ENCODE data around the gene SCIN.

The SCIN gene

DNA sequence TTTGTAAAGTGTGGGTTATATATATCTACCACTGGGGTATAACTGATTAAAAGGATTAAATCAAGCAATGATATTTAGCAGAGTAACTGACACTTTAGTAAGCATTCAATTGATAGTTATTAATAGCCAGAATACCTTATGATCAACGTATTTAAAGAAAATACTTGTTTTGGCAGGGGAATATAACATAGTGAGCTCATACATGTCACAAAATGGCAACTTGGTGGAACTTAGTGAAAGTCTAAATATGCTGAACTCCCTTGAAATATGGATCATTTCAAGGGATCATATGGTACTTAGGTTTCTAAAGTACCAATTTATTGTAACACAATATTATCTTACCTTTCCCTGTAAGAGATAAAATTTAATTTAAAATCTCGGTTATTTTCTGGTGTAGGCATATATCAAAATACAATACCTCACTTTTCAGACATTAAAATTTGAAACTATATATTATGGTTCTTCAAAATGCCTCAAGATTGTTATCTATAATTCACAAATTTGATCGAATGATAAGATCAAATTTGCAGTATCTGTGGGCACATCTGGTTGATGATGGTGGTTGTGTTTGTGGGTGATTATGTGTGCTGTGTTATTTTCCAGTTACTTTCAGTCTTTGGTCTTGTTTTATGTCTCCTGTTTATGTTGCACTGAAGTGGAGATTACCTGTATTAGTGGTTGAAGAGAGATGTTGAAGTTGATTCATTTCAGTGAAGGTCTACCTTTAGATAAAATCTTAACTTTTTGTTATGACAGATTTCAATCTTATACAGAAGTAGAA is 122.1 kb downstream of the SCIN start:
- no CpG with 5 or more reads among the region's 3 CpGs for WGBS (ENCODE audit: extremely low coverage, insufficient coverage, insufficient read length)
- no peak overlapping the region for H3K14ac ChIP-seq (ENCODE audit: low read length)
- H4K12ac ChIP-seq (ENCODE audit: low read depth, low read length) = no peak overlapping the region
- H3K23ac ChIP-seq (ENCODE audit: low read length) = no peak overlapping the region
- no peak overlapping the region for H3K27ac ChIP-seq (ENCODE audit: low read depth, low read length)
- no peak overlapping the region for H2BK120ac ChIP-seq (ENCODE audit: insufficient read depth, low read length, poor library complexity)
- H3K4me1 ChIP-seq (ENCODE audit: control insufficient read depth in 1 of 2, insufficient read depth in 2 of 2, low read length in 2 of 2) = no peaks in the 10 kb centered on the region
- DNase-seq = no peak
- no peak overlapping the region for H3K4ac ChIP-seq (ENCODE audit: low read depth, low read length)
- no peak overlapping the region for H3K4me2 ChIP-seq (ENCODE audit: low read length)
- no peaks in the 10 kb centered on the region for H3K36me3 ChIP-seq (ENCODE audit: control insufficient read depth in 1 of 2, insufficient read depth in 2 of 2, low read length in 2 of 2)
- H3K9ac ChIP-seq (ENCODE audit: low read length) = no peak overlapping the region
- H2BK12ac ChIP-seq (ENCODE audit: low read length) = no peak overlapping the region
- H3K18ac ChIP-seq (ENCODE audit: low read length) = no peak overlapping the region
- H3K27me3 ChIP-seq (ENCODE audit: insufficient read depth, low read length) = no peaks in the 10 kb centered on the region
- H3K79me1 ChIP-seq (ENCODE audit: low read length) = no peaks in the 10 kb centered on the region
- no peak overlapping the region for H2BK5ac ChIP-seq (ENCODE audit: low read depth, low read length, poor library complexity)
- H3K9me3 ChIP-seq (ENCODE audit: insufficient read depth, low read depth, low read length) = no peaks in the 10 kb centered on the region
- no peak overlapping the region for H2AFZ ChIP-seq (ENCODE audit: insufficient read depth, low read length, poor library complexity)
- H4K8ac ChIP-seq (ENCODE audit: low read depth, low read length) = no peak overlapping the region
- no peak overlapping the region for H4K91ac ChIP-seq (ENCODE audit: low read depth, low read length)
- H2AK5ac ChIP-seq (ENCODE audit: low read length) = no peak overlapping the region
- no peaks in the 10 kb centered on the region for H3K79me2 ChIP-seq (ENCODE audit: control insufficient read depth, insufficient read depth, low read length, poor library complexity)
- H3K4me3 ChIP-seq (ENCODE audit: low read depth, low read length) = no peak overlapping the region

DNA sequence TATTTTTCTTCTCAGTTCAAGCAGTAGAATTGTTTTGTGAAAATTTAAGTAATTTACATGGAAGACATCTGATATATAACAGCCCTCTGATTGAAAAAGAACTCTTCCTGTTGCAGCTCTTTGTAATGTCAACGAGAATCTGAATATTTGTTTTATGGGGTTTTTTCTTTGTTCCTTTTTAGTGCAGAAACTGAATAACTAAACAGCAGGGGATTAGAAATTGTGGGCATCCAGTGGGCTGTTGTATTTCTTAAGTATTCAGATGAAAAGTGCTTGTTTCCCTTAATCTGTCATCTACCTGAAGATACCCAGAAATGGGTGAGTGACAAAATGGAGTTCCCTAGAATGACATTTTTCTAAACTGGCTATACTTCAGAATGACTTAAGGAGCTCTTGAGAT is 124.3 kb downstream of the SCIN start:
- Histone ChIP-seq H2BK5ac (ENCODE audit: low read depth, low read length, poor library complexity) (no peak overlapping the region), H4K12ac (ENCODE audit: low read depth, low read length) (no peak overlapping the region), H2BK120ac (ENCODE audit: insufficient read depth, low read length, poor library complexity) (no peak overlapping the region), H3K4ac (ENCODE audit: low read depth, low read length) (no peak overlapping the region), H2AFZ (ENCODE audit: insufficient read depth, low read length, poor library complexity) (no peak overlapping the region), H3K36me3 (ENCODE audit: control insufficient read depth in 1 of 2, insufficient read depth in 2 of 2, low read length in 2 of 2) (no peaks in the 10 kb centered on the region), H3K9me3 (ENCODE audit: insufficient read depth, low read depth, low read length) (no peaks in the 10 kb centered on the region), H3K18ac (ENCODE audit: low read length) (no peak overlapping the region), H3K27me3 (ENCODE audit: insufficient read depth, low read length) (no peaks in the 10 kb centered on the region), H3K27ac (ENCODE audit: low read depth, low read length) (no peak overlapping the region), H2BK12ac (ENCODE audit: low read length) (no peak overlapping the region), H3K4me1 (ENCODE audit: control insufficient read depth in 1 of 2, insufficient read depth in 2 of 2, low read length in 2 of 2) (no peaks in the 10 kb centered on the region), H4K8ac (ENCODE audit: low read depth, low read length) (no peak overlapping the region), H3K4me3 (ENCODE audit: low read depth, low read length) (no peak overlapping the region), H3K4me2 (ENCODE audit: low read length) (no peak overlapping the region), H2AK5ac (ENCODE audit: low read length) (no peak overlapping the region), H3K14ac (ENCODE audit: low read length) (no peak overlapping the region), H3K23ac (ENCODE audit: low read length) (no peak overlapping the region), H3K9ac (ENCODE audit: low read length) (no peak overlapping the region), H3K79me2 (ENCODE audit: control insufficient read depth, insufficient read depth, low read length, poor library complexity) (no peaks in the 10 kb centered on the region), H3K79me1 (ENCODE audit: low read length) (no peaks in the 10 kb centered on the region), H4K91ac (ENCODE audit: low read depth, low read length) (no peak overlapping the region)
- DNase-seq = no peak
- no CpG with 5 or more reads among the region's 1 CpG for WGBS (ENCODE audit: extremely low coverage, insufficient coverage, insufficient read length)

DNA sequence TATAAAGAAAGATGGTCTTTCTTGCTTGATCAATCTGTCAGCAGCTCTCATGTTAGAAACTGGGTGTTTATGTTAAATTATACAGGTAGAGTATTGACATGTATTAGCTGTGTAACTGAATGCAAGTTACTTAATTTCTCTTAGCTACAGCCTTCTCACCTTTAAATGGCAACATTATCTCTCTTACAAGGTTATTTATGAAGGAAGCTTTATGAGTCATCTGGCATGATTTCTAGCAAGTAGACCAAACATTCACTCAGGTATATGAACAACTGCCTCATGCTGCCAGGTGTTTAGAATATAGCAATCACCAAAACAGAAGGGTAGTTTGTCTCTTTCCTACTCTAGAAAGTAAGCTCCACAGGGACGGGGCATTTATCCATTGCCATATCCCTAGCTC is 125.4 kb downstream of the SCIN start:
- no peak overlapping the region for H2AK5ac ChIP-seq (ENCODE audit: low read length)
- H3K79me1 ChIP-seq (ENCODE audit: low read length) = no peaks in the 10 kb centered on the region
- no peak overlapping the region for H3K18ac ChIP-seq (ENCODE audit: low read length)
- no peak overlapping the region for H3K23ac ChIP-seq (ENCODE audit: low read length)
- H3K9ac ChIP-seq (ENCODE audit: low read length) = no peak overlapping the region
- no peak for DNase-seq
- H2AFZ ChIP-seq (ENCODE audit: insufficient read depth, low read length, poor library complexity) = no peak overlapping the region
- no peak overlapping the region for H3K27ac ChIP-seq (ENCODE audit: low read depth, low read length)
- no peak overlapping the region for H2BK12ac ChIP-seq (ENCODE audit: low read length)
- H3K14ac ChIP-seq (ENCODE audit: low read length) = no peak overlapping the region
- H2BK5ac ChIP-seq (ENCODE audit: low read depth, low read length, poor library complexity) = no peak overlapping the region
- H3K4ac ChIP-seq (ENCODE audit: low read depth, low read length) = no peak overlapping the region
- no peaks in the 10 kb centered on the region for H3K9me3 ChIP-seq (ENCODE audit: insufficient read depth, low read depth, low read length)
- no peak overlapping the region for H4K8ac ChIP-seq (ENCODE audit: low read depth, low read length)
- no peak overlapping the region for H3K4me2 ChIP-seq (ENCODE audit: low read length)
- H3K4me1 ChIP-seq (ENCODE audit: control insufficient read depth in 1 of 2, insufficient read depth in 2 of 2, low read length in 2 of 2) = no peaks in the 10 kb centered on the region
- H3K79me2 ChIP-seq (ENCODE audit: control insufficient read depth, insufficient read depth, low read length, poor library complexity) = no peaks in the 10 kb centered on the region
- H4K12ac ChIP-seq (ENCODE audit: low read depth, low read length) = no peak overlapping the region
- no CpG with 5 or more reads among the region's 1 CpG for WGBS (ENCODE audit: extremely low coverage, insufficient coverage, insufficient read length)
- no peak overlapping the region for H3K4me3 ChIP-seq (ENCODE audit: low read depth, low read length)
- no peak overlapping the region for H2BK120ac ChIP-seq (ENCODE audit: insufficient read depth, low read length, poor library complexity)
- no peak overlapping the region for H4K91ac ChIP-seq (ENCODE audit: low read depth, low read length)
- H3K36me3 ChIP-seq (ENCODE audit: control insufficient read depth in 1 of 2, insufficient read depth in 2 of 2, low read length in 2 of 2) = no peaks in the 10 kb centered on the region
- no peaks in the 10 kb centered on the region for H3K27me3 ChIP-seq (ENCODE audit: insufficient read depth, low read length)

DNA sequence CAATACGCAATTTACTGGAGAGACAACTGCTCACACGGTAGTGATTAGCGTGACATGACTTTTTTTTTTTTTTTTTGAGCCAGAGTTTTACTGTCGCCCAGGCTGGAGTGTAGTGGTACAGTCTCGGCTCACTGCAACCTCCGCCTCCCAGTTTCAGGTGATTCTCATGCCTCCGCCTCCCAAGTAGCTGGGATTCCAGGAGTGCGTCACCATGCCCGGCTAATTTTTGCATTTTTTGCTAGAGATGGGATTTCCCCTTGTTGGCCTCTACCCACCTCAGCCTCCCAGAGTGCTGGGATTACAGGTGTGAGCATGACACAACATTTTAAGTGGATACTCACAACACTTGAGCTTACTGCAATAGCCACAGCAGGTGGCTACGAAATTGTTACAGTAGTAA is 128.8 kb downstream of the SCIN start:
- H3K9ac ChIP-seq (ENCODE audit: low read length) = no peak overlapping the region
- H3K27me3 ChIP-seq (ENCODE audit: insufficient read depth, low read length) = no peaks in the 10 kb centered on the region
- no peak overlapping the region for H2BK5ac ChIP-seq (ENCODE audit: low read depth, low read length, poor library complexity)
- H4K8ac ChIP-seq (ENCODE audit: low read depth, low read length) = no peak overlapping the region
- no peak overlapping the region for H2AFZ ChIP-seq (ENCODE audit: insufficient read depth, low read length, poor library complexity)
- H2BK120ac ChIP-seq (ENCODE audit: insufficient read depth, low read length, poor library complexity) = no peak overlapping the region
- no peak overlapping the region for H3K4ac ChIP-seq (ENCODE audit: low read depth, low read length)
- no peak overlapping the region for H3K23ac ChIP-seq (ENCODE audit: low read length)
- no peak overlapping the region for H4K12ac ChIP-seq (ENCODE audit: low read depth, low read length)
- no peak overlapping the region for H3K4me2 ChIP-seq (ENCODE audit: low read length)
- H2AK5ac ChIP-seq (ENCODE audit: low read length) = no peak overlapping the region
- no peak overlapping the region for H3K14ac ChIP-seq (ENCODE audit: low read length)
- H3K18ac ChIP-seq (ENCODE audit: low read length) = no peak overlapping the region
- no peaks in the 10 kb centered on the region for H3K4me1 ChIP-seq (ENCODE audit: control insufficient read depth in 1 of 2, insufficient read depth in 2 of 2, low read length in 2 of 2)
- H2BK12ac ChIP-seq (ENCODE audit: low read length) = no peak overlapping the region
- H4K91ac ChIP-seq (ENCODE audit: low read depth, low read length) = no peak overlapping the region
- no peak overlapping the region for H3K27ac ChIP-seq (ENCODE audit: low read depth, low read length)
- no peaks in the 10 kb centered on the region for H3K79me1 ChIP-seq (ENCODE audit: low read length)
- H3K36me3 ChIP-seq (ENCODE audit: control insufficient read depth in 1 of 2, insufficient read depth in 2 of 2, low read length in 2 of 2) = no peaks in the 10 kb centered on the region
- DNase-seq = peak; percentile 86 to 87
- H3K4me3 ChIP-seq (ENCODE audit: low read depth, low read length) = no peak overlapping the region
- no CpG with 5 or more reads among the region's 10 CpGs for WGBS (ENCODE audit: extremely low coverage, insufficient coverage, insufficient read length)
- H3K79me2 ChIP-seq (ENCODE audit: control insufficient read depth, insufficient read depth, low read length, poor library complexity) = no peaks in the 10 kb centered on the region
- H3K9me3 ChIP-seq (ENCODE audit: insufficient read depth, low read depth, low read length) = no peaks in the 10 kb centered on the region

All from trophoblast cell (in vitro differentiated cells and primary cell).